ENCODE measurements around the gene FMN1.

FMN1 gene

DNA sequence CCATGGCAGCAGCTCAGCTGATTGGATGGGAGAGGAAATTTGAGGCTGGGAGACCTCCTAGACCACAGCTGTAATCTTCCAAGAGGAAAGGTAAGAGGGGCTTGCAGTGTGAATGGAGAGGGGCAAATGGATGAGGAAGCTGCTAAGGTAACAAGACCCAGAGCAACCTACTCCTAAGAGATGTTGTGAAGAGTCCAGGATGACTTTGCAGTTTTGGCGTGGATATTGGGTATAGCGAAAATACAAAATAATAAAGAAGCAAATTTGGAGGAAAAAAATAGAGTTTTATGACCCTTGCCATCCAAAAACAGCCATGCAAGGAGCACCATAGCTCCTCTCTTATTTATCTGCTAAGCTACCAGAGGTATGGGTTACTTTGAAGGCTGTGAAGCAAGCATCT lies 290.1 kb downstream of the FMN1 start:
- DNase-seq, result no peak

DNA sequence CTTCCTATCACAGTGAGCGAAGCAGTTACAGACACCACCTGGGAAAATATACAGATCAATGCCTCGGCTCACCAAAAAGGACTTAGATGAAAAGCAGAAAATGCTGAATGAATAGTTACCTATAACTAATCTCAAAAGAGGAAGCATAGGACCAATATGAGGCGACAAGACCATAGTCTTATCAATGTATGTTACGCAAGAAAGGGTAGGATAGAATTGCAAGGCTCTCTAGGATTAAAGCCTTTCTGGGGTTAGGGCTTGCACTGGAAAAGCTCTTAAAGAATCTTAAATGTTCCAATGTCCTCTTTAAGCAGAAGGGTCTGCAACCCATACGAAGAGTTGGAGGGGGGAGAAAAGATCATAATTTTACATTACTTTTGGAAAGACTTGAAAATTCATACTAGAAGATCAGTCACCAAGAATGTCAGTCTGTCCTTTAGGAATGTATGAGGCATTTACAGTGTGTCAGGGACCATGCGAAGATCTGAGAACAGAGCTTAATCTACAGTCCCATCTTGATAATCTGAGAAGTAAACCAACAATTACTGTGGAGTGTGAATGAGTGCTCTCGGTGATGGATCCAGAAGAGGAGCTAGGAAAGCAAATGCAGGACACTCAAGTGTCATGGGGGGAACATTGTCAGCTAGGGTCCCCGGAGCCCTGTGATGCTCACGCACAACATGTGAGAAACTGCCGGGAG lies 290.8 kb downstream of the FMN1 start:
- DNase-seq, result no peak

DNA sequence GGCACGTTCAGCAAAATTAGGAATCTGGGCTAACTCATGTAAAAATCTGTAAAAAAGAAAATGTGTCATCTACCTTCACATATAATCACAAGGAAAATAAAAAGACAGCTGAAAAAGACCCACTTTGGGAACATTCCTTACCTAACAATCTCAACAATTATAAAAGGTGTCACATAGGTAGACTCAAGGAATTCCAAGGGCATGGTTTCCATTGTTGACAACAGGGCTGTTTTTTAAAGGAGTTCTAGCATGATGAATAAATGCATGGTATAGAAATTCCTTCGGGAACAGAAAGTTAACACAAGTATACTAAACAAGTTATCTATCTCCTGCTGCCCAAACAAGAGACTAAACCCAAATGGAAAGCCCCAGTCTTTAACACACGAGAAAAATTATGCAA lies 292.5 kb downstream of the FMN1 start:
- DNase-seq, result no peak

DNA sequence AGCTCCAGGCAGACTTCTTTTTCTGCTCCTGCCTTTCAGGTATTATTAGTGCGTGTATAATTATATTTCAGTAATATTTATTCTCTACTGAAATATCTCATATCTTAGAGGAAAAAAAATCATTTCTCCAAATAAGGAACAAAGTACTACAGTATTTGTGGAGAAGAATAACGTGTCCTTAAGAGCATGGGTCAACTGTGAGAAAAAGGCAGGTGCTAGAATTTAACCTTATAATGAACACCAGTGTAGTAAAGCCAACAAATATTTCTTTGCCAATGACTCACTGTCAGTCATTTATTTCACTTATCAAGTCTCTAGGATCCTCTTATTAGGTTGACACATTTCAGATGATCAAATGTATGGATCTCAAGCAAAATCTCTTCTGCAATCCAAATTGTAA lies 293.3 kb downstream of the FMN1 start:
- DNase-seq, result no peak

DNA sequence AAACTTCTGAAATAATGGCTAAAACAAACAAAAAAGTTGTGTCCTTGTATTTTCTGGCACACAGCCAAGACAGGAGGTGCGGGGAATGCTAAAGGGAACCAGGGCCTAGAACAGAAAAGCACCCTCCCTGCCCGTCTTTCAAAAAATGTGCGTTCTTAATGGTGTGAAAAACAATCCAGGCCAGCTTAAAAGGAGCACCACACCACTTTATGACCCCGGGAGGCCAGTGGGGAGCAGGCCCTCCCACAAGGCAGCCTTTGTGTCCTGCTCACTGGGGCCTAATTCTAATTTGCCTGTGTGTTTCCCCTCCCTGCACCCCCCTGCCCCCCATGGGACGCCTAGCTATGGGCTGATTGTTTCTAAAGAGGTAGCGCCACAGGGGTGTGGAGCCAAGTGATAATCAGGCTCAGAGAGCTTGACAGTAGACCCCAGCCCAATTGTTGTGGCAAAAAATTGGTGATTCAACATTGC lies 295.4 kb downstream of the FMN1 start:
- no peak for DNase-seq

DNA sequence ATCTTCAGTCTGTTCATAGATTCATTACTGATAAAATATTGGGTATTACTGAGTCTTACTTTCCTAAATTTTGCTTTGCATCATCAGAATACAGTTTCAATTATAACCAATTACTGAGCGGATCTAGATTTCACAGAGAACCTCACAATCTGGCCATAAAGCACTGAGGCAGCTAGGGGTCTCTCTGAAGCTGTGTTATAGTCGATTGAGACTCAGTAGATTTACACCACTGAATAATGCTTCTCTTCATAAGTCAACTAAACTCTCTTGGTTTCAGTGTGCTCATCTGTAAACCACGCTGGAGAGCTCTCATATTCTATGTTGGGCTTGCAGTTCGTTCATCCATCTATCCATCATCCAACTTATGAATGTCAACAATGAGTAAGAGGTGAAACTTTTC lies 296.1 kb downstream of the FMN1 start:
- no peak for DNase-seq

DNA sequence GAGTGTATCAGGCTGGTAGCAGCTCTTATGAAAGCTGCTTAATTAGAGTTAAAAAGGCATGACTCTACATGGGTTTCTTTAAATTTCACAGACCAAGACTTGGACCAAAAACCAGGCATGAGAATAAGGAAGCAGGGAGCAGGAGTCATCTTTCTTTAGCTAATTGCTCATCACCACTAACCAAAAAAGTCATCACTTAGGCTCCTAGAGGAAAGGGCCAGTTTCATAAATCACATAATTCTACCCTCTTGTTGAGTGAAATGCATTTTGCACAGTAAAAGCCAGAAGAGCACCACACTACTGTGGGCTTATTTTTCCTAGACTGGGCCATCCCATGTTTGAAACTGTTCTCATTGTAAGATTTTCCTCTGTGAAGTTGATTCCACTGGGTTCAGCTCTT lies 301.1 kb downstream of the FMN1 start:
- DNase-seq, result no peak

DNA sequence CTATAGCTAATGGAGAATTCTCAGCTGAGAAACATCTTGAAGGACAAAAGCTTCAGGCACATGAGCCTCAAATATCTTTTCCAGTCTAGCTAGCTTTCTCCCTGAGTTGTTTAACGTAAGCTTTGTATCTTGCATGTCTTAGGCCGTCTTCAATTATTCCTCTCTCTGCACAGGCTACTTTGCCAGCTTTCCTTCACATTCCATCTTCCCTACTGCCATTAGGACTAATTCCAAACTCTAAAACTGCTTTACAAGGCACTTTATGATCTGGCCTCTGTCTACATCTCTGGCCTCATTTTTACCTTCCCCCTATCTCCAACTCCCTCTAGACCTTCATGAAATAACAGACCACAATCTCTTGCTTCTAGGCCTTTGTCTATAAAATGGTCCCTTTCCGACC lies 305.3 kb downstream of the FMN1 start:
- DNase-seq, result no peak

DNA sequence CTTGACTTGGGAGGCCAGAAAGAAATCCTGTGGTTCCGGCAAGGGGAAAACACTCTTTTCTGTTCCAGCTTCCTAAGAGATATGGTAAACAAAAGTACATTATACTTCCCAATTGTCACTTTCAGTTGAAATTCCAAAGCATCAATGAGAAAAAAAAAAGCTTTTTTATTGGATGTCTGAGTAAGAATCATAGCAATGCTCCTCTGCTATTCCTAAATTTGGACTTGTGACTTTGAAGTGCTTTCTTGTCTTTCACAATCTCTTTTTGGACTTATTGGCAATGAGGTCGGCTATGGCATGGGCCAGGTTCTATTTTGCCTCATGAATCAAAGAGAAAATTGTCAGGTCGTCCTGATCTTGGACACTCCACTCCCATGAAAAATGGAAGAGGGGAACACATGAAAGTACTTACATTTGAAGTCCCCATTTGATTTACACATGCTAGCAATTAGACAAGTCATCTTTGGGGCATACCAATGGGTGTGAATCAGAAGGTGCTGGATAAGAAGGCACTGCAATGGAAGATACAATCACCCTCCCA lies 306.2 kb downstream of the FMN1 start:
- DNase-seq, result no peak

DNA sequence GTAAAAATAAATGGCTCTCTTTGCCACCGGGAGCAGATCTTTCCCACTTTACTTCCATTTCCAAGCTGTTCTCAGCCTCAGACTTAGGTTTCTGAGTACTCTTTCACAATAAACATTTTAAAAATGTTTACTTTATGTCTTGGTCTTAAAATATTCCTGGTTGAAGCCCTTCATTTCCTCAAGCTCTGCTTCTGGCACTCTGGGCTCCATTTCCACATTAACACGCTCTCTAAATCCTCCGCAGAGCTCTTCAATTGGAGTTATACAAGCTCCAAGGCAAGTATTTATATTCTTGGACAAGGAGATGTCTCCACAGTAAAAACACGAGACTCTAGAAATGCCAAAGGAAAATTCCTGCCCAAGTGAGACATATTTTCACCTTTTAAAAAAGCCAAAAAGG lies 307.4 kb downstream of the FMN1 start:
- no peak for DNase-seq

DNA sequence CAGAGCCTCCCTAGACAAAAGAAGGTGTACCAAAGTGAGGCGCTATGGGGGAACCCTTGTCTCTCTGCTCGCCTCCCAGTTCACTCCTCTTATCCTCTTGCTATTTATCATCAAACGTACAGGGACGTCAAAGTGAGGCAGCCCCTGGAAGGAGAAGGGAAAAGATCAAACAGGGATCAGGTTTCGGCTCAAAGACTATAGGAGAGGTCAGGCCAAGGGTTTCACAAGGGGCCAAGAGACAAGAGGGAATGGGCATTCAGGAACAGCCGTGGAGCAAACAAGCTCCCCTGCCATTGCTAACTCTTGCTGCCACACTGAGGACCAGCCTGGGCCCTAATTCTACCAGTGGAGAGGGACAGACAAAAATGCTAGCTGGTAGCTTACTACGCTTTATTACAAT lies 308.1 kb downstream of the FMN1 start:
- DNase-seq, result no peak

DNA sequence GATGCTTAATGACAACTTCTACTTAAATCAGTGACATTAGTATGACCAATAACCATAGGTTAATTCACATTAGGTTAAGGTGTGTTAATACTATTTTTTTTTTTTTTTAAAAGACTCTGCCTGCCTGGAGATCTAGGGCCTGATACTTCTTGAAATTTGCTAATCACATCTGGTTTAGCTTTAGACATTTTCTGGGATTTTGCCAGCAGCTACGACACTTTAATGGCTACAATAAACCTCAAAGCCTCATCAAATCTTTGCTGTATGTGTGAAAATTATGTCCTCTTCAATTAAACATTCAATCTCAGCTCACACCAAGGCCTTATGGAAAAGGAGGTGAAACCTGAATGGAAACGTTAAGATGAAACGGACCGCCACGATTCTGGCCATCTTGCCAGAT lies 308.8 kb downstream of the FMN1 start:
- DNase-seq, result no peak

DNA sequence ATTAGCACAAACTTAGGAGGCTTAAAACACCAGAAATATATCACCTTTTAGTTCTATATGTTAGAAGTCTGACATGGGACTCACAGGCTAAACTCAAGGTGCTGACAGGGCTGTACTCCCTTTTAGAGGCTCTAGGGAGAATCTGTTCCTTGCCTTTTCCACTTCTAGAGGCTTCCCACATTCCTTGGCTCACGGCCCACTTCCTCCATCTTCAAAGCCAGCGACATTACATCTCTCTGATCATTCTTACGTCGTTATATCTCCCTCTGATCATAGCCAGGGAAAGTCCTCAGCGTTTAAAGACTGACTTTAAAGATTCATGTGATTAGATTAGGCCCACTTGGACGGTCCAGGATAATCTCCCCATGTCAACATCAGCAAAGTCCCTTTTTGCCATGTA lies 310.4 kb downstream of the FMN1 start:
- DNase-seq, result no peak

DNA sequence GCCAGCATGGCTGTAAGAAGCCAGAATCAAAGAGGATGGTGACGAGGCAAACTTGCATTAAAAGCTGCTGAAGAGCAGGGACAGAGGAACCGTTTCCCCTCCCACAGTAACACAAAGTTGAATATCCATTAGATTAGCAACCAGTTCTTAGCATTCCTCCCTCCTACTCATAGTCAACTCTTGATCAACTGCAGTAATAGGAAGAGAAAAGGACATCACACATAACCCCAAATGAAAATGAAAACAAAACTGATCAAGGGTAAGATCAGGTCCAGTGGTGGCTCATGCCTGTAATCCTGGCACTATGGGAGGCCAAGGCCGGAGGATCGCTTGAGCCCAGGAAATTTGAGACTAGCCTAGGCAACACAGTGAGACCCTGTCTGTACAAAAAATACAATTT lies 311.6 kb downstream of the FMN1 start:
- no peak for DNase-seq

DNA sequence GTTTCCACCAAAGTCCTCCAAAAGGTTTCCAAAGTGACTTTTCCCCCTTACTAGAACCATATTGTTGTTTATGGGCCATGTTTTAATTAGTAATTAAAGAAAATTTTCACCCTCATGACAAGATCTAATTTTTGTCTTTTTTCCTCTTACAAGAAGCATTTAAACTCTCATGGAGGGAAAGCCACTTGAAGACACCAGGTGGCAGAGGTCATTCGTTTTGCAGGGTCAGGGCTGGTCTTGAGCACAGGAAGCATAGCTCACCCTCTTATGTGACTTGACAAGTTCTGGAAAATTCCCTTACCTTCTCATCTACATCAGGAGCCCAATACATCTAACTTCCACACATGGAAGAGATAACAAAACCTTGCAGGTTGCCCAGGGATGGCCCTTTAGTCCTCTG lies 313.0 kb downstream of the FMN1 start:
- DNase-seq, result no peak

DNA sequence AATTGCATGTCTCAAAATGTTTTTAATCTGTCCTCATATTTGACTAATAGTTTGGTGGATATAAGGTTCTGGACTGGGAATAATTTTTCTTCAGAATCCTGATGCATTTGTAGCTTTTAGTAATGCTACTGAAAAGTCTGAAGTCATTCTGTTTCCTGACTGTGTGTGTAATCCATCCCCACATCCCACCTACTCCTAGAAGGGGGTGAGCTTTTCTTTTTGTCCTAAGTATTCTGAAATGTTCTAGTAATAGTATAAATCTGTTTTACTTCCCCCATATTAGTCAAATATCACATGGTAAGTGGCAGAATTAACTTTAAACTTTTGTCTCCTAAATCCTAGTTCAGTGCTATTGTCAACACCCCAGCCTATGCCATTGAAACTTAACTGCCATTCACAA lies 313.9 kb downstream of the FMN1 start:
- no peak for DNase-seq

DNA sequence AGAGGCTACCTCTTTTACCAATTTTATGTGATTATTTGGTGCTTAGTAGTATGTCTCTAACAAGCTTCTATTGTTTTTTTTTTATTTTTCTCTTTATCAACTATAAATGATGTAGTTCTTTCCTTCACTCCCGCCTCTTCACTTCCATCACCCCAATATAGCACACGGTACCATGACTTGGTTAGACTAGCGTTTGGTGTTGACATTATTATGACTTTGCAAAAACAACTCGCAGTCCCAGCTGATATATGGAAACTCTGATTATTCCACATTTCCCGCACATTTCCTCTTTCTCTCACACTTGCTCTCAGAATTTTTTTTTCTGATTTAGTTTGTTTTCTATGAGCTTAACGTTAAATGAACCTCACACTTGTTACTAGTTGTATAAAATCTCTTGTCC lies 314.5 kb downstream of the FMN1 start:
- DNase-seq, result no peak

DNA sequence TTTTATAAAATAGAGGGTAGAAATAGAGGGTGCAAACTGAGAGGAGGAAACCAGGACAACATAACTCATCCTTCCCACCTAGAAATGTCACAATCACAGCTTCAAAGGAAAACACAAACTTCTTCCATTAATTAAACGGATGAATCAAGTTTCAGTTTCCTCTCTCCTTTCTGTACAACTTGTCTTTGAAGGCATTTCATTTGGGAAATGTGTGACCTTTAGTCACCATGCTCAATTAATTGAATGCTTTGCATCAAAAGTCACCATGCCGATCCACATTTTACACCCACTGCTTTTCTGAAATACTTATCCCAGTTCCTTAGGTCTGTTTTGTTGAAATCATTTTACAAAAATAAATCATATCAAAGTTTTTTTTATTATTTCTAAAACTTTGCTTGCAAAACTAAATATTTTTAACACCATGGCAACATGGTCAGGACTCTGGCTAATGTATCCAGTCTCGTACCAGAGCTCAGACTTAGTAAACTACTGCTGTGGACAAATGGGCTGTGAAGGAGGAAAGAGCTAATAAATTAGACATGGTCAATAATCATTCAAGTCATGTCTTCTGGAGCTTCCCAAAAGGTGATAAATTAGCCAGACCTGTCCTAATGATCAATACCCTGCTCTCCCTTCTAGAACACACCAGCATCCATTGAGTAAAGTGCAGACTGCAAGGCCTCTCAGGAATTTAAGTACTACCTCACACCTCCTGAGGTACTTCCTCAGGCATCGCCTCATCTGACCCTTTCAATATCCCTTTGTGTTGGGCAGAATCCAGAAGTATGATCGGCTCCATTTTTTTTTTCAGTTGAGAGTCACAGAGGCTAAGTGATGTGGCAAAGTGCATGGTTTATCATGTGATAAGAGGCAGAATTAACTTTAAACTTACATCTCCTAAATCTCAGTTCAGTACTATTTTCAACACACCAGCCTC lies 315.4 kb downstream of the FMN1 start:
- no peak for DNase-seq

DNA sequence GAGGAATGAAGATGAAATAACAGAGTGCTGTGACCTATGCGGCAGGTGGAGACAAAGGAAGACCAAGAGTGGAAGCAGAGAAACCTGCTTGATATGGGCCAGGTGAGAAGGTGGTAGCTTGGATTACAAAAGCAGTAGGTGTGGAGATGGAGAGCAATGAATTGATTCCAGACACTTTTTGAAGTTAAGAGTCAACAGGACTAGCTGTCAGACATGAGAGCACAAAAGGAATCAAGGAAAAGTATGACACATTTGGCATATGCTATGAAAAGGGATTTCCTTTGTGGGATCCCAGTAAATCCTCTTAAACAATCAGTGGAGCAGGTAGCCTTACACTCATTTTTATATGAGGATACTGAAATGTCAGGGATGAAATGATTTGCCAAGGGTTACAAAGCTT lies 316.2 kb downstream of the FMN1 start:
- no peak for DNase-seq

DNA sequence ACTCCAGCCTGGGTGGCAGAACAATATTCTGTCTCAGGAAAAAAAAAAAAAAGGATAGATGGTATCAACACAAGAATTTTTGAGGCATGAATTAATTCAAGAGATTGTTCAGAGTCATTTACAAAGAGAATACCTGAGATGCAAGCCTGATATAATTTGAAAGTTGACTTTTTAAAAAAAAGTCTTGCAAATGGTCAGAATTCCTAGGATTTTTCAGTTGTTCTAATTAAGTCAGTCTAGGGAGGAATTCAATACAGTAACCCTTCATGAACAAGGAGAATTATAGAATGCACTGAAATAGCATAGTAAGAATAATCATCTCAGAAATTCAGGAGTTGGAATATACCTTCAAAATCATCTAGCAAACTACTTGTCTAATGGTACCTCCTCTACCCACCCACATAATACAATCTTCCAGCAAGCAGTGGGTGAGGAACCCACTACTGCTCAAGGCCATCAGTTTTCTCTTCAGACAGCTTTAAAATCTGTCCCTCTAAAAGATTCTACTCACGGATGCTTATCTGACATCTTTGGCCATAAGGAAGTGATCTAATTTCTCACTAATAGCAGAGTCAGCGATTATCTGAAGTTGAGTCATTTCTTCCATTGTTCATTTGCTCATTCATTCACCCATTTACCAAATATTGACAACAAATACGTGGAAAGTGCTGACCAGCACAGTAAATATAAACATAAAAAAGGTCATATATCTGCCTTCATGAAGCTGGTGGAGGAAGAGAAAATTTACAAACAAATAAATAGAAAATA lies 317.1 kb downstream of the FMN1 start:
- DNase-seq, result no peak

DNA sequence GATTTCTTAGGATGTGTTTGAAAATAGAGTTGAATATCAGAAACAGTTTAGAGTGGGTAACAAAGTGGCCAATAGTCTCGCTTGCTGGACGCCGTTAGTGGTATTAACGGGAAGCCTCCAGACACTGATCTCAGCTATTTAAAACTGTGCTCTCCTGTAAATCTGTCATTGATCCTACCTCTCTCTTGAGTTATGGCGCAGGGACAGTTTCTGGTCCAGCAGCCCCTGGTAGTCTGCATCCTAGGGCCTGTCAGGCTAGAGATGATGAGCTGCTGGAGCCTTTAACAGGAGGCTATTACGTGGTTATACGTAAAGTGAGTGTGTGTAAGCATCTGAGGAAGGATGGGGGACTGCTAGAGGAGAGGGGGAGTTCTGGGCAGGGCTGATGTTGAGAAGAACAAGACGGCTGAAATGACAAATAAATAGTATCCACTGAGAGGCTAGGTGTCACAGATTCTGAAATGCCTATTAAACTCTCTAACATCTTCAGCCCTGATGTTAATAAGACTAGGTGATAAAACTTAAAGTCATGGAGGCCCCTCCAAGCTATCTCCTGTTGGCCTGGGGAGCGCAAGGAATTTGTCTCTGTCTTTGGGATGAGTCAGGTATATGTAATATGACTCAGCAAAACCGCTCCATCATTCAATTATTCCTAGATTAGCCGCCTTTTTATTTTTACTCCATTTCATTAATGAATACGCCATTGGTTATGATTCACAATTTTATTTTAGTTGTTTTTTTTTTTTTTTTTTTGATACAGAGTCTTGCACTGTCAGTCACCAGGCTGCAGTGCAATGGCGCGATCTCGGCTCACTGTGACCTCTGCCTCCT lies 321.0 kb downstream of the FMN1 start:
- DNase-seq, result no peak

DNA sequence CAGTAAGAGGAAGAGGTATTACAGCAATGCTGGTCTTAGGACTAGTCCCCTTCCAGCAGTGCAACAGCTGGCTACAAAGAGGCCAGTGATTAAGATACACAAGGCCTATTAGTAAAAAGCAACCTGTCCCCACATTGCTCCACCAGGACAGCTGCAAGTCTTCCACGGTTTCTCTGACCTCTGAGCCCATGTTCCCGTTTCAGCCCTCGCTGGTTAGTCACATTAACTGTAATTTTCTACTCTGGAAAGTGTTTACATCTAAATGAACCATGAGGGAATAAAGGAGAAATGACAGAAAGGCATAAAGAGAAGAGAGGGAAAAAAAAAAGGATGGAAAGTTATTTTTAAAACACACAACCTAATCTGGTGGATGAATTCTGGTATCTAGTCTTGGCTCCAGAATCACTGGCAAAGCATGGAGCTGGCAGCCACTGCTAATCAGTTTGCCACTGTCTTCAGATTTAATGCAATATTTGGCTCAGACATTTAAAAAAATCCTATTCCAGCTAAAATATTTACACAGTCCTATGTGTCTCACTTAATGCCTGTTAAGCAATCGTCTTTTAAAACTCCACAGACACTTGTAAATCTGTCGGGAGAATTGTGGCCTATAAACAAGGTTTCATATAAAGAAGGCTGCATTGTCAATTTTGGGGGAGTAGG lies 321.8 kb downstream of the FMN1 start:
- no peak for DNase-seq
